Neural cell (in vitro differentiated cells): ENCODE data around the gene SLC25A48. TPM values are rescaled to one million over a fixed set of nuclear protein-coding genes. Genes with fewer than 3 reads are reported as not detected.

Experiments used
- H2AFZ ChIP-seq: fragments of 200-600, 300-800 bp; sonication (generic), shearing (Covaris generic); 2 replicates; pipeline ENCODE4 v1.6.0; 2014; ENCODE audit warnings: low read depth, mild to moderate bottlenecking, antibody characterized with exemption, low read length, moderate library complexity
- H3F3A ChIP-seq: fragments of 200-600 bp; shearing (Covaris generic); 2 replicates; pipeline ENCODE4 v1.6.1; 2016; ENCODE audit warnings: mild to moderate bottlenecking, moderate library complexity, mixed read lengths, antibody characterized with exemption, low read length; ENCODE audit not compliant: insufficient read depth, poor library complexity, severe bottlenecking
- H3K27ac ChIP-seq: fragments of 200-600, 300-800 bp; sonication (generic), shearing (Covaris generic); 2 replicates; pipeline ENCODE4 v1.5.1; 2014; ENCODE audit warnings: mild to moderate bottlenecking, low read length, moderate library complexity
- H3K27me3 ChIP-seq: fragments of 300-800, 200-600 bp; sonication (generic), shearing (Covaris generic); 2 replicates; pipeline ENCODE4 v1.6.0; 2014; ENCODE audit warnings: mild to moderate bottlenecking, low read depth, low read length, moderate library complexity; ENCODE audit not compliant: insufficient read depth
- H3K36me3 ChIP-seq: fragments of 300-800, 200-600 bp; sonication (generic), shearing (Covaris generic); 2 replicates; pipeline ENCODE4 v1.5.1; 2014; ENCODE audit warnings: mild to moderate bottlenecking, antibody characterized with exemption, low read length, moderate library complexity; ENCODE audit not compliant: insufficient read depth
- H3K4me2 ChIP-seq: fragments of 300-800, 200-600 bp; sonication (generic), shearing (Covaris generic); 2 replicates; pipeline ENCODE4 v1.6.0; 2014; ENCODE audit warnings: mild to moderate bottlenecking, low read length
- H3K4me3 ChIP-seq: fragments of 300-800, 200-600 bp; sonication (generic), shearing (Covaris generic); 2 replicates; pipeline ENCODE4 v1.5.1; 2014; ENCODE audit warnings: mild to moderate bottlenecking, low read length, moderate library complexity
- H3K79me2 ChIP-seq: fragments of 200-600 bp; shearing (Covaris generic); replicated peaks from 2 replicates; pipeline ENCODE4 v1.6.0; 2014; ENCODE audit warnings: mild to moderate bottlenecking, low read length, moderate library complexity; ENCODE audit not compliant: insufficient read depth
- H3K9ac ChIP-seq: fragments of 300-800, 200-600 bp; sonication (generic), shearing (Covaris generic); 2 replicates; pipeline ENCODE4 v1.6.1; 2016; ENCODE audit warnings: mild to moderate bottlenecking, low read length, mixed read lengths
- H3K9me2 ChIP-seq: fragments of 200-600 bp; shearing (Covaris generic); 2 replicates; pipeline ENCODE4 v1.6.1; 2016; ENCODE audit warnings: mild to moderate bottlenecking, low read length, mixed read lengths; ENCODE audit not compliant: insufficient read depth
- H3K9me3 ChIP-seq: fragments of 200-600, 300-800 bp; sonication (generic), shearing (Covaris generic); 2 replicates; pipeline ENCODE4 v1.6.1; 2016; ENCODE audit warnings: mild to moderate bottlenecking, mixed run types, low read length, moderate library complexity, mixed read lengths
- H4K20me1 ChIP-seq: fragments of 200-600 bp; shearing (Covaris generic); 2 replicates; pipeline ENCODE4 v1.6.1; 2016; ENCODE audit warnings: mild to moderate bottlenecking, mixed run types; ENCODE audit not compliant: insufficient read depth
- EP300 ChIP-seq: fragments of 450-650 bp; conservative IDR thresholded peaks from 2 replicates; pipeline ENCODE4 v1.6.1; 2014; ENCODE audit warnings: antibody characterized with exemption, mild to moderate bottlenecking, moderate library complexity; ENCODE audit not compliant: poor library complexity, severe bottlenecking
- EZH2 ChIP-seq: fragments of 200-600, 300-800 bp; shearing (Covaris generic), sonication (generic); IDR thresholded peaks from 2 replicates; pipeline ENCODE4 v1.6.1; 2014; ENCODE audit warnings: antibody characterized with exemption, low read length, borderline replicate concordance, mild to moderate bottlenecking; ENCODE audit not compliant: insufficient read depth, poor library complexity, severe bottlenecking
- MXI1 ChIP-seq: fragments of 450-650 bp; conservative IDR thresholded peaks from 2 replicates; pipeline ENCODE4 v1.6.1; 2014; ENCODE audit warnings: antibody characterized with exemption, mild to moderate bottlenecking; ENCODE audit not compliant: poor library complexity, severe bottlenecking
- POLR2AphosphoS5 ChIP-seq: IDR thresholded peaks from 2 replicates; pipeline ENCODE4 v1.6.1; 2012
- RAD21 ChIP-seq: fragments of 450-650 bp; conservative IDR thresholded peaks from 2 replicates; pipeline ENCODE4 v1.6.1; 2014; ENCODE audit warnings: antibody characterized with exemption, mild to moderate bottlenecking, moderate library complexity
- SMC3 ChIP-seq: fragments of 450-650 bp; conservative IDR thresholded peaks from 2 replicates; pipeline ENCODE4 v1.6.1; 2014; ENCODE audit warnings: antibody characterized with exemption, mild to moderate bottlenecking, moderate library complexity; ENCODE audit not compliant: poor library complexity
- TAF1 ChIP-seq: IDR thresholded peaks from 2 replicates; pipeline ENCODE4 v1.6.1; 2012; ENCODE audit warnings: low read depth
- polyA plus RNA-seq: library from polyadenylated mRNA; depleted of rRNA; stranded (reverse); fragments of >200 nt; gene quantifications from 2 replicates; pipeline ENCODE4 v1.2.3, GENCODE V29; 2014
- TF ChIP-seq, protein P1 (sequence below): fragments of 450-650 bp; IDR thresholded peaks from 2 replicates; pipeline ENCODE4 v1.5.1; 2014; ENCODE audit warnings: antibody characterized with exemption, mild to moderate bottlenecking, moderate library complexity; ENCODE audit not compliant: poor library complexity, severe bottlenecking
- TF ChIP-seq, protein P2 (sequence below): IDR thresholded peaks from 2 replicates; pipeline ENCODE4 v1.6.1; 2012; ENCODE audit warnings: borderline replicate concordance

The SLC25A48 gene
- polyA plus RNA-seq, 1 donor from 2014 or later, result 1.0 TPM

DNA sequence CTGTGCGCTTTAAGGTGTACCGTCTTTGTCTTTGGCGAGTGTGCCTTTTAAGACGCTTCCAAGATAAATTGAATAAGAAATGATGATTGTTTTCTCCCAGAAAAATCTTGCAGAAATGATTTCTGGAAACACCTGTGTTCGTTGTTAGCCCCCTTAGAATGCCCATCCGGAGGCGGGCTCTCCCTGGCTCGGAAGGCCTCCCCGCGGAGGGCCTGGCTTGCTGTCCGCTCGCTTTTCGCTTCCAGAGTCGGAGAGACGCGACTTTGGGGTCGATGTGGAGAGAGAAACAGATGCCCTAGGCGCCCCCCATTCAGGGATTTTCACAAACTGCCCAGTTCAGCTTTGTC is 96.5 kb downstream of the SLC25A48 start:
- Histone ChIP-seq H3K4me3 (peak overlapping the region; percentile 59), H3K4me2 (no peak overlapping the region), H4K20me1 (no peaks in the 10 kb centered on the region), H3K9me2 (no peaks in the 10 kb centered on the region), H3K36me3 (no peaks in the 10 kb centered on the region), H3K9ac (no peak overlapping the region), H3F3A (no peaks in the 10 kb centered on the region), H3K27me3 (peaks cover 67% of the 10 kb centered on the region), H3K9me3 (peaks cover 5% of the 10 kb centered on the region), H3K79me2 (no peaks in the 10 kb centered on the region), H2AFZ (no peak overlapping the region), H3K27ac (no peak overlapping the region)
- no peak for TF ChIP-seq EZH2
- TF ChIP-seq RAD21, result no peak
- TF ChIP-seq EP300, result no peak
- TF ChIP-seq POLR2AphosphoS5, result no peak
- TF ChIP-seq MXI1, result no peak
- TF ChIP-seq, protein P1, sequence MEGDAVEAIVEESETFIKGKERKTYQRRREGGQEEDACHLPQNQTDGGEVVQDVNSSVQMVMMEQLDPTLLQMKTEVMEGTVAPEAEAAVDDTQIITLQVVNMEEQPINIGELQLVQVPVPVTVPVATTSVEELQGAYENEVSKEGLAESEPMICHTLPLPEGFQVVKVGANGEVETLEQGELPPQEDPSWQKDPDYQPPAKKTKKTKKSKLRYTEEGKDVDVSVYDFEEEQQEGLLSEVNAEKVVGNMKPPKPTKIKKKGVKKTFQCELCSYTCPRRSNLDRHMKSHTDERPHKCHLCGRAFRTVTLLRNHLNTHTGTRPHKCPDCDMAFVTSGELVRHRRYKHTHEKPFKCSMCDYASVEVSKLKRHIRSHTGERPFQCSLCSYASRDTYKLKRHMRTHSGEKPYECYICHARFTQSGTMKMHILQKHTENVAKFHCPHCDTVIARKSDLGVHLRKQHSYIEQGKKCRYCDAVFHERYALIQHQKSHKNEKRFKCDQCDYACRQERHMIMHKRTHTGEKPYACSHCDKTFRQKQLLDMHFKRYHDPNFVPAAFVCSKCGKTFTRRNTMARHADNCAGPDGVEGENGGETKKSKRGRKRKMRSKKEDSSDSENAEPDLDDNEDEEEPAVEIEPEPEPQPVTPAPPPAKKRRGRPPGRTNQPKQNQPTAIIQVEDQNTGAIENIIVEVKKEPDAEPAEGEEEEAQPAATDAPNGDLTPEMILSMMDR, result no peak
- TF ChIP-seq SMC3, result no peak
- TF ChIP-seq, protein P2, sequence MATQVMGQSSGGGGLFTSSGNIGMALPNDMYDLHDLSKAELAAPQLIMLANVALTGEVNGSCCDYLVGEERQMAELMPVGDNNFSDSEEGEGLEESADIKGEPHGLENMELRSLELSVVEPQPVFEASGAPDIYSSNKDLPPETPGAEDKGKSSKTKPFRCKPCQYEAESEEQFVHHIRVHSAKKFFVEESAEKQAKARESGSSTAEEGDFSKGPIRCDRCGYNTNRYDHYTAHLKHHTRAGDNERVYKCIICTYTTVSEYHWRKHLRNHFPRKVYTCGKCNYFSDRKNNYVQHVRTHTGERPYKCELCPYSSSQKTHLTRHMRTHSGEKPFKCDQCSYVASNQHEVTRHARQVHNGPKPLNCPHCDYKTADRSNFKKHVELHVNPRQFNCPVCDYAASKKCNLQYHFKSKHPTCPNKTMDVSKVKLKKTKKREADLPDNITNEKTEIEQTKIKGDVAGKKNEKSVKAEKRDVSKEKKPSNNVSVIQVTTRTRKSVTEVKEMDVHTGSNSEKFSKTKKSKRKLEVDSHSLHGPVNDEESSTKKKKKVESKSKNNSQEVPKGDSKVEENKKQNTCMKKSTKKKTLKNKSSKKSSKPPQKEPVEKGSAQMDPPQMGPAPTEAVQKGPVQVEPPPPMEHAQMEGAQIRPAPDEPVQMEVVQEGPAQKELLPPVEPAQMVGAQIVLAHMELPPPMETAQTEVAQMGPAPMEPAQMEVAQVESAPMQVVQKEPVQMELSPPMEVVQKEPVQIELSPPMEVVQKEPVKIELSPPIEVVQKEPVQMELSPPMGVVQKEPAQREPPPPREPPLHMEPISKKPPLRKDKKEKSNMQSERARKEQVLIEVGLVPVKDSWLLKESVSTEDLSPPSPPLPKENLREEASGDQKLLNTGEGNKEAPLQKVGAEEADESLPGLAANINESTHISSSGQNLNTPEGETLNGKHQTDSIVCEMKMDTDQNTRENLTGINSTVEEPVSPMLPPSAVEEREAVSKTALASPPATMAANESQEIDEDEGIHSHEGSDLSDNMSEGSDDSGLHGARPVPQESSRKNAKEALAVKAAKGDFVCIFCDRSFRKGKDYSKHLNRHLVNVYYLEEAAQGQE, result no peak
- TF ChIP-seq TAF1, result no peak

- no peak overlapping the region for H3K9ac ChIP-seq
- peaks cover 36% of the 10 kb centered on the region for H3K27me3 ChIP-seq
- H4K20me1 ChIP-seq, result no peaks in the 10 kb centered on the region
- H3K36me3 ChIP-seq, result no peaks in the 10 kb centered on the region
- no peaks in the 10 kb centered on the region for H3F3A ChIP-seq
- no peak overlapping the region for H3K4me2 ChIP-seq
- H3K79me2 ChIP-seq, result no peaks in the 10 kb centered on the region
- H2AFZ ChIP-seq, result no peak overlapping the region
- TF ChIP-seq, protein P1, result no peak
- TF ChIP-seq EZH2 (no peak), RAD21 (no peak), EP300 (no peak), SMC3 (no peak), MXI1 (no peak), POLR2AphosphoS5 (no peak), TAF1 (no peak)
- TF ChIP-seq, protein P2, result no peak
- no peak overlapping the region for H3K4me3 ChIP-seq
- no peaks in the 10 kb centered on the region for H3K9me3 ChIP-seq
- no peaks in the 10 kb centered on the region for H3K9me2 ChIP-seq
- no peak overlapping the region for H3K27ac ChIP-seq
These were observed 100.5 kb downstream of the SLC25A48 start for GRCh38 chr5:135934939-135935338.
